ENCODE results near the gene MFSD2A.

The MFSD2A gene

DNA sequence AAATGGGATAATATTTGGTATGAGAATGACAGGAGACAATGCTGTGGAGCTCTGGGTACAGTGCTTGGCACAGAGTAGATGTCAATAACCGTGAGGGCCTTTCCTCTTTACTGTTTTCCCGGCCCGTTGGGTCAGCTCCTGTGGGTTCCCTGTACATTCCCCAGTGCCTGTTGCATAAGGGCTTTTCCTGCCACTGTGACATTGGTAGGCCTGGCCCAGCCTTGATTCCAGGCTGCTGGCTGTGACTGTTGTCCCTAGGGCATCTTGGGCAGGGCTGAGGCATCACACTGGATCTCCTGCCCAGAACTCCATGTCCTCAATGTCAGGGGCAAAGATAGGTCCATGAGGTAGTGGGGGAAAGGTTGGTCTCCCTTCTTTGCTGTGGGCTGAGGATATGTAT, 27.4 kb upstream of the MFSD2A start:
- Histone ChIP-seq H3K27ac (no peak overlapping the region), H3K4me2 (ENCODE audit: low read length) (no peak overlapping the region), H2AFZ (no peak overlapping the region), H3K4me1 (no peaks in the 10 kb centered on the region), H3K79me2 (no peaks in the 10 kb centered on the region), H3K9ac (no peak overlapping the region), H3K4me3 (ENCODE audit: low read depth, low read length) (no peak overlapping the region), H3K9me3 (ENCODE audit: control insufficient read depth, low read length) (no peaks in the 10 kb centered on the region), H3K36me3 (ENCODE audit: control insufficient read depth, insufficient read depth, low read length) (no peaks in the 10 kb centered on the region), H3K27me3 (ENCODE audit: control insufficient read depth, insufficient read depth, low read length) (no peaks in the 10 kb centered on the region)
- TF ChIP-seq, protein P1, sequence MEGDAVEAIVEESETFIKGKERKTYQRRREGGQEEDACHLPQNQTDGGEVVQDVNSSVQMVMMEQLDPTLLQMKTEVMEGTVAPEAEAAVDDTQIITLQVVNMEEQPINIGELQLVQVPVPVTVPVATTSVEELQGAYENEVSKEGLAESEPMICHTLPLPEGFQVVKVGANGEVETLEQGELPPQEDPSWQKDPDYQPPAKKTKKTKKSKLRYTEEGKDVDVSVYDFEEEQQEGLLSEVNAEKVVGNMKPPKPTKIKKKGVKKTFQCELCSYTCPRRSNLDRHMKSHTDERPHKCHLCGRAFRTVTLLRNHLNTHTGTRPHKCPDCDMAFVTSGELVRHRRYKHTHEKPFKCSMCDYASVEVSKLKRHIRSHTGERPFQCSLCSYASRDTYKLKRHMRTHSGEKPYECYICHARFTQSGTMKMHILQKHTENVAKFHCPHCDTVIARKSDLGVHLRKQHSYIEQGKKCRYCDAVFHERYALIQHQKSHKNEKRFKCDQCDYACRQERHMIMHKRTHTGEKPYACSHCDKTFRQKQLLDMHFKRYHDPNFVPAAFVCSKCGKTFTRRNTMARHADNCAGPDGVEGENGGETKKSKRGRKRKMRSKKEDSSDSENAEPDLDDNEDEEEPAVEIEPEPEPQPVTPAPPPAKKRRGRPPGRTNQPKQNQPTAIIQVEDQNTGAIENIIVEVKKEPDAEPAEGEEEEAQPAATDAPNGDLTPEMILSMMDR (IDR thresholded peaks at IDR 0.05) = no peak

DNA sequence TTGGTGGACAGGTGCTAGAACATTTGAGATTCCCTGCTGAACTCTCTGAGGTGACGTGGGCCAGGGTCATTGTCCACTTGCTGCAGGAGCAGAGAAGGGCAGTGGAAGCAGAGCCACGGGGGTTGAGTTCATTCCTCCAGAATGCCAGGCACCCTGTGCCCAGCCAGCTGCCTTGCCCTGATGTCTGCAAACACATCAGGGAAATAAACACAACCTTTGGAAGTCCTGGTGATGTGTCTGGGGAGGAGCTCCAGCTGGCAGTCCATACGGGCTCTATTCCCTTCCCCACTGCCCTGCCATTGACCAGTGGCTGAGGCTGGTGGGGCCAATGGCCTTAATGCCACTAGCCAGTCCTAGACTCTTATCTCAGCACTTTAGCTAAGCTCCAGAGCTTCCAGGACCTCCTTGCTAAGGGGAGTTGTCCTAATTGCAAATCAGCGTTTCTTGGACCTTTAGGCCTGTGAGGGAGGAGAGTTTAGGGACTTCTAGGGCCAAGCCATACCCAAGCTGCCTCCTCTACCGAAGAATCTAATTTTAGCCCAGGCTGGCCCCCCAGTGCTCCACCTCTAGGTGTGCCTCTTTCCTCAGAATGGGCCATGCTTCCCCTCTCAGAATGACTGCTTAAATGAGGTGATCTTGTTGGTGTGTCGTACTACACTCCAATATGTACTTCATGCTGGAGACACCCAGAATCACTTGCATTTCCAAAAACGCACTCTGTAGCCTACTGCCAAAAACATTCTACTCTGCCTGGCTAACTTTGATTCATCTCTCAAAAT, 25.9 kb upstream of the MFSD2A start:
- Histone ChIP-seq H2AFZ (no peak overlapping the region), H3K27ac (no peak overlapping the region), H3K79me2 (no peaks in the 10 kb centered on the region), H3K36me3 (ENCODE audit: control insufficient read depth, insufficient read depth, low read length) (no peaks in the 10 kb centered on the region), H3K27me3 (ENCODE audit: control insufficient read depth, insufficient read depth, low read length) (no peaks in the 10 kb centered on the region), H3K4me2 (ENCODE audit: low read length) (no peak overlapping the region), H3K4me3 (ENCODE audit: low read depth, low read length) (no peak overlapping the region), H3K9me3 (ENCODE audit: control insufficient read depth, low read length) (no peaks in the 10 kb centered on the region), H3K9ac (no peak overlapping the region), H3K4me1 (no peaks in the 10 kb centered on the region)
- TF ChIP-seq, protein P1 (IDR thresholded peaks at IDR 0.05) = no peak

DNA sequence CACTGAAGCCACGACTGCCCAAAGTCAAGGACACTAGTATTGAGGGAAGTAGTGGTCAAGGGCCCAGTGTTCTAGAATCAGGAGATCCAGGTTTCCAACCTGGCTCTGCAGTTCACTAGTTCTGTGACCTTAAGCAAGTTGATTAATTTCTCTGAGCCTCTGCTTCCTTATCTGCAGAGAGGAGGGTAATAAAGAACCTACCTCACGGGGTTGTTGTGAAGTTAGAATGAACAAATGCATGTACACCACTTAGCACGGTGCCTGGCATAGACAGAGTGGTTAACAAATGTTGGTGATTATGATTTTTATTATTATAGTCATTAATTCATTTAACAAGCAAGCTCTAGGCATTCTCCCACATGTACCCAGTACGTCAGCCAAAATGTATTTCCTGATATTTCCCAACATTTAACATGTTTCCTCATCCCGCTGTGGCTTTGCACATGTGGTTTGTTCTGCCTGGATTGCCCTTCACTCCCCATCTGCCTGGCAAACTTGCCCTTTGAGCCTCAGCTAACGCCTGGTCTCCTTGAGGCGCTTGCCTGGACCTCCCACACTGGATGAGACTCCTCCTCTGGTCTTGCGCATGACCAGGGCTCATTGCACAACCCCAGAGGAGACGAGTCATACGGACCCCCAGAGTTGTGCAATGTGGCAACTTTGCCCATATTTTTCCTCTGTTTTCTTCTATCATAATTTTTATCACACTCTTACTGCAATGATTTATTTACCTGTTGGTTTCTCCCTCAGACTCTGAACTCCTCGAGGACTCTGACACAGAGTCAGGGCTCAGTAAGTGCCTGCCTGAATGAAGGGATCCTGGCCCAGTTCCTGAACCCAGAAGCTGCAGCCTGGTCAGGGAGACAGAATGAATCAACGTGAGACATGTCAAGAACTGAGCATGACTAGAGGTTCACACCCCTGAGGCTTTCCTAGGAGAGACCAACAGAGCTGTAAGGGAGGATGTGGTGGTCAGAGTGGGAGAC, 20.7 kb upstream of the MFSD2A start:
- no peaks in the 10 kb centered on the region for H3K27me3 ChIP-seq (ENCODE audit: control insufficient read depth, insufficient read depth, low read length)
- no peak overlapping the region for H3K27ac ChIP-seq
- no peak overlapping the region for H3K4me2 ChIP-seq (ENCODE audit: low read length)
- no peaks in the 10 kb centered on the region for H3K36me3 ChIP-seq (ENCODE audit: control insufficient read depth, insufficient read depth, low read length)
- H3K79me2 ChIP-seq = no peaks in the 10 kb centered on the region
- H2AFZ ChIP-seq = no peak overlapping the region
- H3K9ac ChIP-seq = no peak overlapping the region
- no peak overlapping the region for H3K4me3 ChIP-seq (ENCODE audit: low read depth, low read length)
- no peaks in the 10 kb centered on the region for H3K9me3 ChIP-seq (ENCODE audit: control insufficient read depth, low read length)
- TF ChIP-seq, protein P1 (IDR thresholded peaks at IDR 0.05) = no peak
- no peaks in the 10 kb centered on the region for H3K4me1 ChIP-seq

DNA sequence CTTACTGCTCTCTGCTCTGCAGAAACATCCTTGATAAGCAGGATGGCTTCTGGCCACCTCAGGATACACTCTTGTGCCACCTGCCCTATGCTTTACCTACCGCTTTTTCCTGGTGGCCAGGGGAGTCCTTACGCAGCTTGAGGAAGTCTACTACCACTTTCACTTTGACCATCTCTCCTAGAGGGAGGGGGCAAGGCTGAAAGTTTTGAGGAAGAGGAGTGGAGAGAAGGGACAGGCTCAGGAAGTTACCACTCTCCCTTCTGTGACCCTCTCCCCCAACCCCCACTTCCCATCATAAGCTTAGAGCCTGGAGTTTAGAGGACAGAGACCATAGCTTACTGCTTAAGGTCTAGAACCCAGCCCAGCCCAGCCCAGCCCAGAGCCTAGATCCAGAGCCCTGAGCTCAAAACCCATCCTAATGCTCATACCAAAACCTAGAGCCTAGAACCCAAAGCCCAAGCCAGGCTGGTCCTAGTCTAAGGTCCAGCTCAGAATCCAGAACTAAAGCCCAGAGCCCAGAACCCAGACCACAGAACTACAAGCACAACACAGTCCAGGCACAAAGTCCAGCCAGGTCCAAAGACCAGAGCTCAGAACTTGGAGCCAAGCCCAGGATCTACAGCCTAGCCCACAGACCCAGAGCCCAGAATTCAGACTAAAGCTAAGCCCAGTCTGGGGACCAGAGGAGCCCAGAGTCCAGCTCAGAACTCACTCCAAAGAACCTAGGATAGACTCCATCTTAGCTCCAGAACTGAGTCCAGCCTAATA, 18.0 kb upstream of the MFSD2A start:
- no peaks in the 10 kb centered on the region for H3K4me1 ChIP-seq
- H3K79me2 ChIP-seq = no peaks in the 10 kb centered on the region
- TF ChIP-seq, protein P1 (IDR thresholded peaks at IDR 0.05) = no peak
- no peaks in the 10 kb centered on the region for H3K36me3 ChIP-seq (ENCODE audit: control insufficient read depth, insufficient read depth, low read length)
- no peak overlapping the region for H3K9ac ChIP-seq
- no peak overlapping the region for H2AFZ ChIP-seq
- no peaks in the 10 kb centered on the region for H3K9me3 ChIP-seq (ENCODE audit: control insufficient read depth, low read length)
- H3K27ac ChIP-seq = no peak overlapping the region
- no peaks in the 10 kb centered on the region for H3K27me3 ChIP-seq (ENCODE audit: control insufficient read depth, insufficient read depth, low read length)
- H3K4me3 ChIP-seq (ENCODE audit: low read depth, low read length) = no peak overlapping the region
- no peak overlapping the region for H3K4me2 ChIP-seq (ENCODE audit: low read length)

Data from parathyroid adenoma (tissue), 2 donors.